22Rv1 (cell line): ENCODE measurements around the gene PRDM1.

Experiments used
- CTCF ChIP-seq: fragments of 450-650 bp; IDR thresholded peaks from 2 replicates; pipeline ENCODE4 v1.5.1; 2017; ENCODE audit warnings: mild to moderate bottlenecking
- ZFX ChIP-seq: fragments of 450-650 bp; IDR thresholded peaks from 2 replicates; pipeline ENCODE4 v1.6.1; 2017; ENCODE audit warnings: antibody characterized with exemption, borderline replicate concordance

- no peak for TF ChIP-seq CTCF
- no peak for TF ChIP-seq ZFX
These were observed 12.0 kb upstream of the PRDM1 start for GRCh38 chr6:106074146-106074545.
